Measurements from ENCODE around the gene LBHD2. TPM values are rescaled to one million over a fixed set of nuclear protein-coding genes. Genes with fewer than 3 reads are reported as not detected.

Gene LBHD2
- total and polyA plus RNA-seq, 2 of the 13 experiments (the other 11 are each of a cell fraction or from before 2014, with no cell fraction given), result 0.67 to 1.00 TPM

DNA sequence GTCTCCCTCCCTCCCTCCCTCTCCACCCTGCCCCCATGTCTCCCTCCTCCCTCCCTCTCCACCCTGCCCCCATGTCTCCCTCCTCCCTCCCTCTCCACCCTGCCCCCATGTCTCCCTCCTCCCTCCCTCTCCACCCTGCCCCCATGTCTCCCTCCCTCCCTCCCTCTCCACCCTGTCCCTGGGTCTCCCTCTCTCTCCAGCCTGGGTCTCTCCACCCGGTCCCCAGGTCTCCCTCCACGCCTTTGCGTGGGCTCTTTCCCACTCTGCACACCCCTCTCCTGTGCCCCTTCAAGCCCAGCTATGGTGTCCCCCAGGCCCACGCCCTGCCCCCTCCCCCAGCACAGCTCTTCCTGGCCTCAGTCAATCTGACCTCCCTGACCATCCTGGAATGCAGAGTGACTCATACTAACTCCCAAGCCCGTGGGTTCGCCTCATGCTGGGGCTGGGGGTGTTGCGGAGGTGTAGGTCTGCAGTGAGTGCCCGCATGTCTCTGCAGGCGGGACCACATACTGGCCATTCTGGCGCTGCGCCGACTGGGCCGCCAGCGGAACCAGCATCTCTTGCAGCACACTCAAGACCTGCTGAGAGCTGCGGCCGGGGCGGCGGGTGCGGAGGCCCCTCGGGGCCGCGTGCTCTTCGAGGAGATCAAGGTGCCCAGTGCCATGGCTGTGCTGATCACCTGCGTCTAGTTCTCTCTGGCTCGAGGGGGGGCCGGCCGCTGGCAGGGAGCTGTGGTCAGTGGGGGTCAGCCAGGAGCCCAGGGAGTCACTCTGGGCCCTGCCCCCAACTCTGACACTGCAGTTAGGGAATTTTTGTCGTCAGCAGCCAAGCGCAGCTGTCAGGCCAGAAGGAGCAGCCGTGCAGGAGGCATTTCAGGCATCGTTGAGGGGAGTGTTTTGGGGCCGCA, 25.8 kb downstream of the LBHD2 start (continued):
- TF ChIP-seq, protein P1, sequence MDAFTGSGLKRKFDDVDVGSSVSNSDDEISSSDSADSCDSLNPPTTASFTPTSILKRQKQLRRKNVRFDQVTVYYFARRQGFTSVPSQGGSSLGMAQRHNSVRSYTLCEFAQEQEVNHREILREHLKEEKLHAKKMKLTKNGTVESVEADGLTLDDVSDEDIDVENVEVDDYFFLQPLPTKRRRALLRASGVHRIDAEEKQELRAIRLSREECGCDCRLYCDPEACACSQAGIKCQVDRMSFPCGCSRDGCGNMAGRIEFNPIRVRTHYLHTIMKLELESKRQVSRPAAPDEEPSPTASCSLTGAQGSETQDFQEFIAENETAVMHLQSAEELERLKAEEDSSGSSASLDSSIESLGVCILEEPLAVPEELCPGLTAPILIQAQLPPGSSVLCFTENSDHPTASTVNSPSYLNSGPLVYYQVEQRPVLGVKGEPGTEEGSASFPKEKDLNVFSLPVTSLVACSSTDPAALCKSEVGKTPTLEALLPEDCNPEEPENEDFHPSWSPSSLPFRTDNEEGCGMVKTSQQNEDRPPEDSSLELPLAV (CRISPR knock-in tag; conservative IDR thresholded peaks at IDR 0.05; ENCODE audit: low read depth), result no peak
- TF ChIP-seq PLRG1 (conservative IDR thresholded peaks at IDR 0.05) (no peak), ZNF256 (CRISPR knock-in tag; conservative IDR thresholded peaks at IDR 0.05) (no peak), RBM39 (IDR thresholded peaks at IDR 0.05; ENCODE audit: low read depth, low read length, poor library complexity, severe bottlenecking) (peak; percentile 13), SSRP1 (CRISPR knock-in tag; IDR thresholded peaks at IDR 0.05) (no peak), JUNB (CRISPR knock-in tag; IDR thresholded peaks at IDR 0.05; ENCODE audit: borderline replicate concordance) (peak; percentile 47; the same call in 1 of the 2 replicates), CENPT (CRISPR knock-in tag; IDR thresholded peaks at IDR 0.05; ENCODE audit: low read depth) (no peak)
- TF ChIP-seq, protein P2, sequence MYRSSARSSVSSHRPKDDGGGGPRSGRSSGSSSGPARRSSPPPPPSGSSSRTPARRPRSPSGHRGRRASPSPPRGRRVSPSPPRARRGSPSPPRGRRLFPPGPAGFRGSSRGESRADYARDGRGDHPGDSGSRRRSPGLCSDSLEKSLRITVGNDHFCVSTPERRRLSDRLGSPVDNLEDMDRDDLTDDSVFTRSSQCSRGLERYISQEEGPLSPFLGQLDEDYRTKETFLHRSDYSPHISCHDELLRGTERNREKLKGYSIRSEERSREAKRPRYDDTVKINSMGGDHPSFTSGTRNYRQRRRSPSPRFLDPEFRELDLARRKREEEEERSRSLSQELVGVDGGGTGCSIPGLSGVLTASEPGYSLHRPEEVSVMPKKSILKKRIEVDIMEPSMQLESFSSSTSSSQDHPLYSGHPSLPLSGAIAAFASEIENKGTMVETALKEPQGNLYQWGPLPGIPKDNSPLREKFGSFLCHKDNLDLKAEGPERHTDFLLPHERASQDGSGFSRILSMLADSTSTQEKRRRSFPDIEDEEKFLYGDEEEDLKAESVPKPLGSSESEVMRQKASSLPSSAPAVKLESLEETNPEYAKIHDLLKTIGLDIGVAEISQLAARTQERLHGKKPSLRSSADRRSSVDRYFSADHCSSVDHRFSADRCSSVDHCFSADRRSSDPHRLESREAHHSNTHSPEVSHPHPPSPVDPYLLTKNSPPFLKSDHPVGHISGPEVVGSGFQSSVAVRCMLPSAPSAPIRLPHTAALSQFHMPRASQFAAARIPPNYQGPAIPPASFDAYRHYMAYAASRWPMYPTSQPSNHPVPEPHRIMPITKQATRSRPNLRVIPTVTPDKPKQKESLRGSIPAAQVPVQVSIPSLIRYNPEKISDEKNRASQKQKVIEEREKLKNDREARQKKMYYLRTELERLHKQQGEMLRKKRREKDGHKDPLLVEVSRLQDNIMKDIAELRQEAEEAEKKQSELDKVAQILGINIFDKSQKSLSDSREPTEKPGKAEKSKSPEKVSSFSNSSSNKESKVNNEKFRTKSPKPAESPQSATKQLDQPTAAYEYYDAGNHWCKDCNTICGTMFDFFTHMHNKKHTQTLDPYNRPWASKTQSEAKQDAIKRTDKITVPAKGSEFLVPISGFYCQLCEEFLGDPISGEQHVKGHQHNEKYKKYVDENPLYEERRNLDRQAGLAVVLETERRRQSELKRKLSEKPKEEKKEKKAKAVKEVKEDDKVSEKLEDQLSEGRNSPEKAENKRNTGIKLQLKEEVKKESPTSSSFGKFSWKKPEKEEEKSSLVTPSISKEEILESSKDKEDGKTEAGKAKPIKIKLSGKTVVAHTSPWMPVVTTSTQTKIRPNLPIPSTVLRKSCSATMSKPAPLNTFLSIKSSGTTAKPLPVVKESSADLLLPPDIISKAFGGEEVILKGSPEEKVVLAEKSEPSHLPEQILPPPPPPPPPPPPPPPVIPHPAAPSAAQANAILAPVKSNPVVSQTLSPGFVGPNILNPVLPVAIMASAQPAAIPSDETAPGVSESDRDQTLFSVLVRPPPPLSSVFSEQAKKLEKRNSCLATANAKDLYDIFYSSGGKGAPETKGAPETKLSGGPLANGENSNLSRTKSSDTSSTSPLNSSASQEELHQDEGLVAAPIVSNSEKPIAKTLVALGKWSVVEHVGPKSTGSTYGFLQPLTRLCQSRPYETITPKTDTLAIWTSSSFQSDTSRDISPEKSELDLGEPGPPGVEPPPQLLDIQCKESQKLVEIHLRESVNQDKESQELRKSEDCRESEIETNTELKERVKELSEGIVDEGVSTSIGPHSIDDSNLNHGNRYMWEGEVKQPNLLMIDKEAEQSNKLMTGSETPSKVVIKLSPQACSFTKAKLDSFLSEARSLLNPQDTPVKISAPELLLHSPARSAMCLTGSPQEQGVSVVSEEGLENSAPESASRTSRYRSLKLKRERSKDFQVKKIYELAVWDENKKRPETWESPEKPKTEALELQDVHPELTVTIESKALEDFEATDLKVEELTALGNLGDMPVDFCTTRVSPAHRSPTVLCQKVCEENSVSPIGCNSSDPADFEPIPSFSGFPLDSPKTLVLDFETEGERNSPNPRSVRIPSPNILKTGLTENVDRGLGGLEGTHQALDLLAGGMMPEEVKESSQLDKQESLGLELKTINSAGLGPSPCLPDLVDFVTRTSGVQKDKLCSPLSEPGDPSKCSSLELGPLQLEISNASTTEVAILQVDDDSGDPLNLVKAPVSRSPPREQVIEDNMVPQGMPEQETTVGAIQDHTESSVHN (CRISPR knock-in tag; IDR thresholded peaks at IDR 0.05), result no peak
- TF ChIP-seq, protein P3, sequence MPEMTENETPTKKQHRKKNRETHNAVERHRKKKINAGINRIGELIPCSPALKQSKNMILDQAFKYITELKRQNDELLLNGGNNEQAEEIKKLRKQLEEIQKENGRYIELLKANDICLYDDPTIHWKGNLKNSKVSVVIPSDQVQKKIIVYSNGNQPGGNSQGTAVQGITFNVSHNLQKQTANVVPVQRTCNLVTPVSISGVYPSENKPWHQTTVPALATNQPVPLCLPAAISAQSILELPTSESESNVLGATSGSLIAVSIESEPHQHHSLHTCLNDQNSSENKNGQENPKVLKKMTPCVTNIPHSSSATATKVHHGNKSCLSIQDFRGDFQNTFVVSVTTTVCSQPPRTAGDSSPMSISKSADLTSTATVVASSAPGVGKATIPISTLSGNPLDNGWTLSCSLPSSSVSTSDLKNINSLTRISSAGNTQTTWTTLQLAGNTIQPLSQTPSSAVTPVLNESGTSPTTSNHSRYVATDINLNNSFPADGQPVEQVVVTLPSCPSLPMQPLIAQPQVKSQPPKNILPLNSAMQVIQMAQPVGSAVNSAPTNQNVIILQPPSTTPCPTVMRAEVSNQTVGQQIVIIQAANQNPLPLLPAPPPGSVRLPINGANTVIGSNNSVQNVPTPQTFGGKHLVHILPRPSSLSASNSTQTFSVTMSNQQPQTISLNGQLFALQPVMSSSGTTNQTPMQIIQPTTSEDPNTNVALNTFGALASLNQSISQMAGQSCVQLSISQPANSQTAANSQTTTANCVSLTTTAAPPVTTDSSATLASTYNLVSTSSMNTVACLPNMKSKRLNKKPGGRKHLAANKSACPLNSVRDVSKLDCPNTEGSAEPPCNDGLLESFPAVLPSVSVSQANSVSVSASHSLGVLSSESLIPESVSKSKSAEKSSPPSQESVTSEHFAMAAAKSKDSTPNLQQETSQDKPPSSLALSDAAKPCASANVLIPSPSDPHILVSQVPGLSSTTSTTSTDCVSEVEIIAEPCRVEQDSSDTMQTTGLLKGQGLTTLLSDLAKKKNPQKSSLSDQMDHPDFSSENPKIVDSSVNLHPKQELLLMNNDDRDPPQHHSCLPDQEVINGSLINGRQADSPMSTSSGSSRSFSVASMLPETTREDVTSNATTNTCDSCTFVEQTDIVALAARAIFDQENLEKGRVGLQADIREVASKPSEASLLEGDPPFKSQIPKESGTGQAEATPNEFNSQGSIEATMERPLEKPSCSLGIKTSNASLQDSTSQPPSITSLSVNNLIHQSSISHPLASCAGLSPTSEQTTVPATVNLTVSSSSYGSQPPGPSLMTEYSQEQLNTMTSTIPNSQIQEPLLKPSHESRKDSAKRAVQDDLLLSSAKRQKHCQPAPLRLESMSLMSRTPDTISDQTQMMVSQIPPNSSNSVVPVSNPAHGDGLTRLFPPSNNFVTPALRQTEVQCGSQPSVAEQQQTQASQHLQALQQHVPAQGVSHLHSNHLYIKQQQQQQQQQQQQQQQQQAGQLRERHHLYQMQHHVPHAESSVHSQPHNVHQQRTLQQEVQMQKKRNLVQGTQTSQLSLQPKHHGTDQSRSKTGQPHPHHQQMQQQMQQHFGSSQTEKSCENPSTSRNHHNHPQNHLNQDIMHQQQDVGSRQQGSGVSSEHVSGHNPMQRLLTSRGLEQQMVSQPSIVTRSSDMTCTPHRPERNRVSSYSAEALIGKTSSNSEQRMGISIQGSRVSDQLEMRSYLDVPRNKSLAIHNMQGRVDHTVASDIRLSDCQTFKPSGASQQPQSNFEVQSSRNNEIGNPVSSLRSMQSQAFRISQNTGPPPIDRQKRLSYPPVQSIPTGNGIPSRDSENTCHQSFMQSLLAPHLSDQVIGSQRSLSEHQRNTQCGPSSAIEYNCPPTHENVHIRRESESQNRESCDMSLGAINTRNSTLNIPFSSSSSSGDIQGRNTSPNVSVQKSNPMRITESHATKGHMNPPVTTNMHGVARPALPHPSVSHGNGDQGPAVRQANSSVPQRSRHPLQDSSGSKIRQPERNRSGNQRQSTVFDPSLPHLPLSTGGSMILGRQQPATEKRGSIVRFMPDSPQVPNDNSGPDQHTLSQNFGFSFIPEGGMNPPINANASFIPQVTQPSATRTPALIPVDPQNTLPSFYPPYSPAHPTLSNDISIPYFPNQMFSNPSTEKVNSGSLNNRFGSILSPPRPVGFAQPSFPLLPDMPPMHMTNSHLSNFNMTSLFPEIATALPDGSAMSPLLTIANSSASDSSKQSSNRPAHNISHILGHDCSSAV (CRISPR knock-in tag; IDR thresholded peaks at IDR 0.05; ENCODE audit: borderline replicate concordance), result no peak
